GM21515 (cell line): ENCODE results near the gene CHMP1B.
"Not testable (repeated sequence)": the region's sequence is repeated elsewhere in the genome, so short reads cannot be mapped to it uniquely, and the experiment has no call there.

Experiments
- ATAC-seq: cut with Tn5 transposase; IDR thresholded peaks from one replicate; pipeline ENCODE4 v1.9.1; 2021; ENCODE audit not compliant: unreplicated experiment

CHMP1B gene

GRCh38 chr18:11866764-11867163 is 15.6 kb downstream of the CHMP1B start:
- no peak for ATAC-seq

- no peak for ATAC-seq
Observed at GRCh38 chr18:11868230-11868629, 17.0 kb downstream of the CHMP1B start.

- ATAC-seq: no peak
Observed at GRCh38 chr18:11871501-11871900, 20.3 kb downstream of the CHMP1B start.

GRCh38 chr18:11872479-11873136 is 21.4 kb downstream of the CHMP1B start:
- ATAC-seq: no peak

GRCh38 chr18:11873670-11874340 is 22.6 kb downstream of the CHMP1B start:
- ATAC-seq: no peak

GRCh38 chr18:11874676-11875075 is 23.5 kb downstream of the CHMP1B start:
- ATAC-seq: no peak

GRCh38 chr18:11877497-11878135 is 26.4 kb downstream of the CHMP1B start:
- ATAC-seq: no peak

GRCh38 chr18:11880586-11881304 is 29.5 kb downstream of the CHMP1B start:
- no peak for ATAC-seq

GRCh38 chr18:11882636-11883035 is 31.4 kb downstream of the CHMP1B start:
- ATAC-seq: no peak

GRCh38 chr18:11883153-11883552 is 31.9 kb downstream of the CHMP1B start:
- ATAC-seq: peak; percentile 81

GRCh38 chr18:11884396-11885030 is 33.3 kb downstream of the CHMP1B start:
- no peak for ATAC-seq

- ATAC-seq: no peak
Observed at GRCh38 chr18:11885278-11885947, 34.2 kb downstream of the CHMP1B start.

- ATAC-seq: no peak
Observed at GRCh38 chr18:11886577-11887110, 35.4 kb downstream of the CHMP1B start.

- ATAC-seq: no peak
Observed at GRCh38 chr18:11887328-11888128, 36.3 kb downstream of the CHMP1B start.

GRCh38 chr18:11888726-11889125 is 37.5 kb downstream of the CHMP1B start:
- ATAC-seq: no peak

GRCh38 chr18:11889284-11889683 is 38.1 kb downstream of the CHMP1B start:
- no peak for ATAC-seq

- no peak for ATAC-seq
Observed at GRCh38 chr18:11891737-11892136, 40.5 kb downstream of the CHMP1B start.

- not testable (repeated sequence) for ATAC-seq
Observed at GRCh38 chr18:11892438-11892837, 41.2 kb downstream of the CHMP1B start.

GRCh38 chr18:11897781-11898180 is 46.6 kb downstream of the CHMP1B start:
- no peak for ATAC-seq
